Renal cortical epithelial cell (primary cell): ENCODE results near the gene AGAP3. TPM values are rescaled to one million over a fixed set of nuclear protein-coding genes. Genes with fewer than 3 reads are reported as not detected.
A peak's percentile ranks its signal among the peaks of the same experiment; 100 is the strongest.

Experiments
- DNase-seq: peaks from one replicate; pipeline ENCODE4 v3.0.0-alpha.2; 2011; ENCODE audit warnings: low read depth
- total RNA-seq: library from RNA; depleted of rRNA; stranded (reverse); fragments of >200 nt; gene quantifications from 2 replicates; pipeline ENCODE4 v1.2.3, GENCODE V29; 2014

AGAP3 gene
- total RNA-seq, 1 donor from 2014 or later = 41.2 TPM

DNA sequence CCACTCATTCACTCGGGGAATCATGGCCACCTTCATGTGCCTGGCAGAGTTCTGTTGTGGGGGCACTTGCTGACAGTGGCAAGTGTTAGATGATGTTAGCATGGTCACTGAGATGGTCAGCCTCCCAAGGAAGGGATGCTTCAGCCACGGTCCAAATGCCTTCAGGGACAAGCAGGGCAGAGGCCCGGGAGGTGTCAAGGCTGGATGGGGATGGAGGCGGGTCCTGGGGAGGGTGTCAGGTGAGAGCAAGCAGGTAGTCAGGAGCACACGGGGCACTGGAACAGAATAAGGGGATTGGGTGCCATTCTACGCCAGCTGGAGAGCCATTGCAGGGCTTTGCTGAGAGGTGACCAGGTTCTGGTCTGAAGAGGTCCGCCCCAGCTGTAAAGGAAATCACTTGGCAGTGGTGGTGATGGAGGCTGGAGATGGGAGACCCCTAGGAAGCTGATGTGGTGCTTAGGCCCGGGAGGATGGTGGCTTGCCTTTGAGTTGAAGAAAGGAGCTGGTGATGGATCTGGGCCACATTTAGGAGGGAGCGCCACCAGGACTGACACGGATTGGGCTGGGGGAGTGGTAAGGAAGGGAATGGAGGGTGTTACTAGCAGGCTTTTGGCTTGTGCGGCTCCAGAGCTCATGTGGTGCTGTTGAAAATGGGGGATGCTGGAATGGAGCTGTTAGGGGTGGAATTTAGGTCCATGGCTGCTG is 24.1 kb downstream of the AGAP3 start:
- DNase-seq = no peak

GRCh38 chr7:151110941-151111645 is 24.8 kb downstream of the AGAP3 start:
- DNase-seq = peak; percentile 40

GRCh38 chr7:151113344-151114150 is 27.3 kb downstream of the AGAP3 start:
- peak; percentile 74 for DNase-seq

DNA sequence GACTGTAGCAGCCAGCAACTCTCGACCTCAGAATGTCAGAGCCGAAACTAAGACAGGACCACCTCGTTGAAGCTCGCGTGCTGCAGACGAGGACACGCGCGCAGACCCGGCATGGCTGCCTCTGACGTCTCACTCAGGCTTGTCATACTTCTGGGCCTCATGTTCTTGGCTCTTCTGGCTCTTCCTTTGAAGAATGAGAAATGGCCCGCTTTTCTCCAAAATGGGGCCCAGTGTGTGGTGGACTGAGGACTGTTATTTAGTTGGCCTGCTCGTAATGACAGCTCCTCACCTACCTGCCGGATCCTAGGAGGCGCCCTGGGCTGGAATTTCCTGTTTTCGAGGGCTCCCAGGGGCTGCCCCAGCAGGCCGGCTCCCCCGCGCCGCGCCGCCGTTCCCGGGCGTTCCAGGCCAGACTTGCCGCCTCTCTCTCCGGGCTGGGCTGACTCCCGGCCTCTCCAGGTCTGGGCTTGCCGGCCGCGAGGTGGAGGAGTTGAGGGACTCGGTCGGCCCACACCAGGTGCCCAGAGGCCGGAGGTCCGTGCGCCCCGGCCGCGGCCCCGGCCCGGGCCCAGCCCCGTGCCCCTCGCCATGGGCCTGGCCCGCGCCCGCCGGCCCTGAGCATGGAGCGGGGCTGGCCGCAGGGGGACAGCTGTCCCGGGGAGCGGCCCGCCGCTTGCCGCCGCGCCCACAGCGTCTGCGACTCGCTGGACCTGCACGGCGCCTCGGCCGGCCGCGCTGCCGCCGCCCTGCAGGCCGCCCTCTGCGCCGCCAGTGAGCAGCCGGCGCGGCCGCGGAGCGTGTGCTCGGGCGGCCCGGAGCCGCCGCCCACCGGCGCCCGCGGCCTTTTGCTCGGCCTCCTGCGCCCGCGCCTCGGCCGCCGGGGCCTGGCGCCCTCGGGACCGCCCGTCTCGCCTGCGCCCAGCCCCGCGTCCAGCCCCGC is 28.1 kb downstream of the AGAP3 start:
- no peak for DNase-seq

DNA sequence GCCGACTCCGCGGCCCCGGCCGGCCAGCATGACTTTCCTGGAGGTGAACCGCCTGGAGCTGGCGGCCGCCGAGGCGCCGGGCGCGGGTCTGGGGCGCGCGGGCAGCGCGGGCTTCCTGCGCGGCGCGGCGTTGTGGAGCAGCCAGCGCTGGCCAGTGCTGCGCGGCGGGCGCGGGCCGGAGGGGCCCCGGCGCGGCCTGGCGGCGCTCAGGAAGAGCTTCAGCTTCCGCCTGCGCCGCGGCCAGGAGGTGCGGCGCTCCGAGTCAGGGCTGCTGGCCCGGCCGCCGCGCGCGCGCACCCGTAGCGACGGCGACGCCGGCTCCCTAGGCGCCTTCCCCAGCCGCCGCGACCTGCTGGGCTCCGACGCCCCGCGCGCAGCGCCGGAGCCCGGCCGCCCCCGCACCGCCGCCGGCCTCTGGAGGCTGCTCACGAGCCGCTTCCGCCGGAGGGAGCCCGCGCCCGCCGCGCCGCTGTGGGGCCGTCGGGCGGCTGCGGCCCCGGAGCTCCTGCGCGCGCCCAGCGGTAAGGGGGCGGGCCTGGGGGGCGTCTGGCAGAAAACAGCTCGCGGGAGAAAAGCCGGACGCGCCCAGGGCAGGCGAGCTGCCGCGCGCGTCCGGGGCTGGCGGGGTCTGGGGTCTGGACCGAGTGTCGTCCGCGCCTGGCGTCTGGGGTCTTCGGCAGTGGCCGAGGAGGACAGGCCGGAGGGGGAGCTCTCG is 29.0 kb downstream of the AGAP3 start:
- DNase-seq = no peak

GRCh38 chr7:151115836-151116418 is 29.7 kb downstream of the AGAP3 start:
- DNase-seq = peak; percentile 49

GRCh38 chr7:151116603-151117440 is 30.5 kb downstream of the AGAP3 start:
- DNase-seq = no peak

DNA sequence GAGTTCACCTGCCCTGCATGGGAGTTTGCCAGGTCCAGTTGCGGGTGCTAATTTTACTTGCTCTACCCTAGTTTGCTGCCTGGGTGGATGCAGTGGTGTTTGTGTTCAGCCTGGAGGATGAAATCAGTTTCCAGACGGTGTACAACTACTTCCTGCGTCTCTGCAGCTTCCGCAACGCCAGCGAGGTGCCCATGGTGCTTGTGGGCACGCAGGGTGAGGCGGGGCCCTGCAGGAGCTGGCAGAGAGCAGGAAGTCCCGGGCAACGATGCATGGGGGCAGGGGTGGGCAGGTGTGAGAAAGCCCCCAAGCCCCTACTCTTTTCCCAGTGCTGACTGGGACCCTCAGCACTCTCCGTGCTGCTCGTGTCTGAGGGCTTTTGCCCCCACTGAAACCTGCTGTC is 31.3 kb downstream of the AGAP3 start:
- no peak for DNase-seq

DNA sequence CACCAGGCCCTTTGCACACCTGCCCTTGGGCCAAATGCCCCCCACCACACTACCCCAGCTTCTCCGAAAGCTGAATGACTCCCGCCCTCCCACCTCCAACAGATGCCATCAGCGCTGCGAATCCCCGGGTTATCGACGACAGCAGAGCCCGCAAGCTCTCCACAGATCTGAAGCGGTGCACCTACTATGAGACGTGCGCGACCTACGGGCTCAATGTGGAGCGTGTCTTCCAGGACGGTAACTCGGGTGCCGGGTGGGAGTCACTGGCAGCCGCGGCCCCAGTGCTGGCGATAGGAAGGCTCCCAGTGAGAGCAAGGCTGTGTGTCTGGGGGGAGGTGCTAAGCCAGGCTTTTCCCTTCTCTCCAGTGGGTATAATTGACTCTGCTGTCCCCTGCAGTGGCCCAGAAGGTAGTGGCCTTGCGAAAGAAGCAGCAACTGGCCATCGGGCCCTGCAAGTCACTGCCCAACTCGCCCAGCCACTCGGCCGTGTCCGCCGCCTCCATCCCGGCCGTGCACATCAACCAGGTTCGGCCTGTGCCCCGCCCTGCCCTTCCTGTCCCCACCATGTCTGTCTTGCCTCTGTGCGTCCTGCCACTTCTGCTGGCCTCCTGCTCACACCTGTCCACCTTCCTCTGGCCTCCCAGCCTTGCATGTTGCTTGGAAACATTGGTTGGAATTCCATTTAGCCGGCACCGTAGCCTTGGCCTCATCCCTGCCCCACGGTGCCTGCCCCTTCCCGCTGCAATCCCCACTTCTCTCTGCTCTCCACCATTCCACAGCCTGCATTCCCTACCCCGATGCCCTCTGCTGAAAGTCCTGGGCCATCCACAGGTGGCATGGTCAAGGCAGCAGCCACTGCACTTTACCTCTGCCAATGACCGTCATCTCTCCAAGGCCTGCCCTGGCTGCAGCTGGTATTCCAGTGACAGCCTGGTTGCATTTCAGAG is 32.1 kb downstream of the AGAP3 start:
- no peak for DNase-seq

DNA sequence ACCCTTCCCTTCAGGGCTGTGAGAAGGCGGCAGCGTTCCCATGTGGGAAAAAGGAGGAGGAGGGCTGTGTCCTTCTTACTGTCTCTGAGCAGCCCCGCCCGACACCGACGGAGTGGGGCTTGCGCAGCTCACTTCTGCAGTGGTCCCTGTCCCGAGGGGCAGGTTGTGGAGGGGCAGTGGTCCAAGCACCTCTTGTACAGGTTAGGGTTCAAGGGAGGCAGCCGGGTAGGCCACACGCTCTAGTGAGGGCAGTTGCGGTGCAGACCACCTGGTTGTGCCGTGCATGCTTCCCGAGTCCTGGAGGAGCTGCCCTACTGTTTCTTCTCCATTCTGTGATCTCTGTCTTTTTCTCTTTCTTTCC is 32.8 kb downstream of the AGAP3 start:
- no peak for DNase-seq

- no peak for DNase-seq
These were observed 33.6 kb downstream of the AGAP3 start for GRCh38 chr7:151119902-151120301.

- no peak for DNase-seq
These were observed 34.6 kb downstream of the AGAP3 start for GRCh38 chr7:151120896-151121295.

GRCh38 chr7:151121380-151122170 is 35.3 kb downstream of the AGAP3 start:
- no peak for DNase-seq

- DNase-seq = no peak
These were observed 36.0 kb downstream of the AGAP3 start for GRCh38 chr7:151122276-151122675.

GRCh38 chr7:151122796-151123157 is 36.5 kb downstream of the AGAP3 start:
- DNase-seq = no peak

DNA sequence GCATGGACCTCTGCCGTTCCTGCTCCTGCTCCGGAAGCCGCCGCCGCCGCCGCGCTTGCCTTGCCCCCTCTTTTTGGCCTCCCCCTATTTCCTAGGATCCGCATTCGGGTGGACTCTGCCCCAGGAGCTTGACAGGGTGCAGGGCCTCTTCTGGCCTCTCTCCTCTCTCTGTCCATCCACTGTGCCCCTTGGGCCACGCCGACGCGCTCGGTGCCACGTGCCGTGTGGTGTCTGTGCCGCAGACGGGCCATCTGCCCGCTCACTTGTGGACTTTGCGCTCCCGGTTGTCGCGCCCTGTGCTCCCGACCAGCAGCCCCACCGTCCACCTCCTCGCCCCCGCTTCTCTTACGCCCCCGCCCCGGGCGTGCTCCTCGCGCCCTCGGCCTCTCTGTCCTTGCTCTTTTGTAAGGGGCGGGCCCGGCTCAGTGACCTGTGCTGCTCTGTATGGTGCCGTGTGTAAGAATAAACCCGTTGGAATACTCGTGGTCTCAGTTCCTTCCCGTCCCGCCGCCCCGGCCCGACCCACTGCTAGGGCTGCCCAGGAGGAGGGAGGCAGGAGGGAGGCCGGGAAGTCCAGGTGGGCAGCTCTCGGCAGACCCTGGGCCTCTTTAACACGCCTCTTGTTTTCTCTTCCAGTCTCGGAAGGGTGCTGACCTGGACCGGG is 37.0 kb downstream of the AGAP3 start:
- DNase-seq = no peak

GRCh38 chr7:151123822-151124464 is 37.7 kb downstream of the AGAP3 start:
- peak; percentile 57 for DNase-seq
